ENCODE measurements around the gene L3MBTL4.
A peak's percentile ranks its signal among the peaks of the same experiment; 100 is the strongest.

The L3MBTL4 gene

GRCh38 chr18:6018671-6019070 lies 396.0 kb downstream of the L3MBTL4 start:
- DNase-seq: no peak

DNA sequence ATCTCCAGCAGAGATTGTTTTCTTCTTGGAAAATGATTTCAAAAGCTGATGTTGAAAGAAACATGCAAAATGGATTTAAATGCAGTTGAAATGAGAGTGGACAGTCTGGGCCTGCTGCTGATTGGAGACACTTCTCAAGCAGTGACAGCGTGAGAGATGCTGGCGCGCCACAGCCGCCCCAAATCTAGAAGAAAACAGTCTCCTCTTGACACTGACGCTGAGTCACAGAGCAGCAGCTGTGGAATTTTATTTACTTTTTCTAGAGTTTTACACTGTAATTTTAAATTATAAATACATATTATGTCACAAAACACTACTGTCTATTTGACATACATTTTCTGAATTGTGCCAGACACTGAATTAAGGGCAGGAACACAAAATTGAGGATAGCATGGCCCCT lies 397.5 kb downstream of the L3MBTL4 start:
- DNase-seq: no peak

- no peak for DNase-seq
Measured at GRCh38 chr18:6015364-6015763, 399.3 kb downstream of the L3MBTL4 start.

GRCh38 chr18:6013171-6013810 lies 401.4 kb downstream of the L3MBTL4 start:
- DNase-seq: no peak

- DNase-seq: no peak
Measured at GRCh38 chr18:6010921-6011320, 403.8 kb downstream of the L3MBTL4 start.

DNA sequence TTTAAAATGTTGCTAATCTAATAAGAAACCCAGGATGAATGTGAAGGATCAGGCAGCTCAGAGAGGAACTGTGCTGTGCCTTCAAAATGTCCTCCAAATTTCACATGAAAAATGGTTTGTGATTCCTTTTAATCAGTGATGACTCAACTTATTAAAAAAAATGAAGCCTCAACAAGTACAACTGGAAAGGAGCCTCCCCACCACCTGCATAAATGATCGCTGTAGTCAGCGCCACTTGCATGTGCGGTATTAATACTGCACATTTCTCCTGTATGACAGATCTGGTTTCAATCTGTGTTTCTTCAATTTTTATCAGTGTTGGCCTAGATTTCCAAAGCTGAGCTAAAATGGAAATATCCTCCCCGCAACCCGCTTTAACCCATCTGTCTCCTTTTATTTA lies 404.4 kb downstream of the L3MBTL4 start:
- no peak for DNase-seq

DNA sequence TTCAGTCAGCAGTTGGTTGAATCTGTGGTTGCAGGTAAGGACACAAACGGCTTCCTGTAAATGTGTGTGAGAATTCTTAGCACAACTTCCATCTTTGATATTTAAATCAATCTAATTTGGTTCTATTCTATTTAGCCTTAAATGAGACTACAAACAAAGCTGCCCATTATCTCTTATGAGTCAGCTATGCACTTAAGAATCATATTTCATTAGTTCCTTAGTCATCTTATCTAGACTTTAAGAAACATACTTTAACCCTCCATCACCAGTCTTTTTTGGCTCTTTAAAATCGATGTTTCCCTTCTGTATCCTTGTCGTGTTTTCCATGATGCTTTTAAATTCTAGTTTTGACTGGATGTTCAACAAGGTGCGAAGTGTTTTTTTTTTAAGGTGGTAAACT lies 405.0 kb downstream of the L3MBTL4 start:
- no peak for DNase-seq

GRCh38 chr18:6004683-6005082 lies 410.0 kb downstream of the L3MBTL4 start:
- DNase-seq: peak; percentile 5

GRCh38 chr18:6004119-6004518 lies 410.6 kb downstream of the L3MBTL4 start:
- no peak for DNase-seq

DNA sequence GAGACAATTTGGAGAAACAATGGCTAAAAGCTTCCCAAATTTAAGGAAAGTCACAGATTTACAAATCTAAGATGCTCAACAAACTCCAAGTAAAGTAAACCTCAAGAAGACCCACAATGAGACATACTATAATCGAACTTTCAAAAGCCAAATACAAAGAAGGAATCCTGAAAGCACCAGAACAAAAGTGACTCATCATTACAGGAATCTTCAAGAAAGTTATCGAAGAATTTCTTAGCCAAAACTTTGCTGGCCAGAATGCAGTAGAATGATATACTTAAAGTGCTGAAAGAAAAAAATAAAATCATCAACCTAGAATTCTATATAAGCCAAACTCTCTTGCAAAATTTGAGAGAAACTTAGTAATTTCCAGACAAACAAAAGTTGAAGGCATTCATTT lies 412.8 kb downstream of the L3MBTL4 start:
- no peak for DNase-seq

GRCh38 chr18:5998907-5999306 lies 415.8 kb downstream of the L3MBTL4 start:
- DNase-seq: no peak

DNA sequence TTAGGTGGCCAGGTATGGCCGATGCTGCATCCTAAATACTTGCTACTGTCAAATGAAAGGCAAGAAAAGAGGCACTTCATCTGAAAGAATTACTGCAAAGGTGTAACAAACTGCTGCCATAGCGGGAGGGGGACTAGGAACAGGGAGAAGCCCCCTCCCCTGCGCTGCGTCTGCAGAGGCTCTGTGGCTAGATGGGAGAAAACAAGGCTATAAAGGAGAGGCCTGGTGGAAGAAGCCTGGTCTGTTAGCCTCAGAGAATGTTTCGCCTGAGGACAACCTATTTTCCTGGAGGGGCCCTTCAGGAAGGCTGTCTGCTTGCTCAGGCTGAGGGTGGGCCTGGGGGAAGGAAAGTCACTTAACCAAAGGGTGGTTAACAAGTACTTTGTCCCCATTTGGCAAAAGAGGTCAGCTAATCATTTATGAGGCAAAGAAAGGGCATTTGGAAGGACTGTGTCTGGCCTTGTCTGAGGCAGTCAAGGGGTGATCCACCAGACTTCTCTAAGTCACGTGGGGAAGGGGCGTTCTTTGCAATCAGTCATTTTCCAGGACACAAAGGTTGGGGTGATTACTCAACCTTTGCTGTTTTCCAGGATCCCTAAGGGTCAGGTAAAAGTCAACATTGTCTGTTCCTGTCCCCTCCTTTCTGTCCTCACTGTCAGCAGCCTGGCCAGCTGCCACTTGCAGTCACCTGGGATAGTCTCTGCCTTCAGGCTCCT lies 416.4 kb downstream of the L3MBTL4 start:
- no peak for DNase-seq

DNA sequence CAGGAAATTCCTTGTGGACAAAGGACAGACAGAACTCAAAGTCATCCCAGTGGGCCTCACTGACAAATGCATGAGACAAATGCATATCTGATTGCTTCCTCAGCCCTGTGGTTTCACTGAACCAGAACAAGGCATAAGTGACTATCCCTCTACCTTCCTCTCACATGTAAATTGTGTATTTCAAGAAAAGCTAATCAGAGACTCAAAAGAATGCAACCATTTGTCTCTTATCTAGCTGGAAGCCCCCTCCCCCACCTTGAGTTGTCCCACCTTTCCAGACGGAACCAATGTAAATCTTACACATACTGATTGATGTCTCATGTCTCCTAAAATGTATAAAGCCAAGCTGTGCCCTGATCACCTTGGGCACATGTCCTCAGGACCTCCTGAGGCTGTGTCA lies 417.4 kb downstream of the L3MBTL4 start:
- DNase-seq: no peak

GRCh38 chr18:5995626-5996025 lies 419.1 kb downstream of the L3MBTL4 start:
- no peak for DNase-seq

- DNase-seq: no peak
Measured at GRCh38 chr18:5993938-5994337, 420.8 kb downstream of the L3MBTL4 start.

- DNase-seq: no peak
Measured at GRCh38 chr18:5992381-5992780, 422.3 kb downstream of the L3MBTL4 start.

- DNase-seq: no peak
Measured at GRCh38 chr18:5987249-5987648, 427.5 kb downstream of the L3MBTL4 start.

DNA sequence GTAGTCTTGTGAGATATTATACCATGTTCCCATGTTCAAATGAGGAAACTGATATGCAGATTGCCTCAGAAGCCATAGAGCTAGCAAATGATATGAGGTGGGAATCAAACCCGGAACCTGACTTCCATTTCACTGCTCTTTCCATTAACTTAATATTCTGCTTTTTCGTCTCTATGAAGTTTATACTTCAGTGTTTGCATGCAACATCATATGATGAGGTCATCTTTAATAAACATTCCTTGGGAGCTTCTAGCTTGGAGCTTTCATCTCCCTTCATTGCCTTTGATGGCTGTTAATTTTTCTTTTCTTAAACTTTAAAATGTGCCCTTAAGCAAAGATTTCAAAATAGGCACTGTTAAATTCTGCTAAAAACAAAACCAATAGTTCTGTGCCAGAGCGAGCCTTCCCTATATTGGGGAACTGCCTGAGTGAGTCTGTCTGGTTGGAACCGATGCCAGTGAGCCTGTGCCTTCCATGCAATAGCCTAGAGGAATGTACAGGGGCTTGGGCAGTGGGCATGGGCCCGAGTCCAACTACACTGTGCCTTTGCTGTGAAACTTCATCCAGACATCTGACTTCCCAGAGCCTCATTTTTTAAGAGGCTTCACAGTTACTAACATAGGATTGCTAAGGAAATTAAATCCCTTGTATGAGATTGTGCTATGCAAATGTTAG lies 428.3 kb downstream of the L3MBTL4 start:
- no peak for DNase-seq

- no peak for DNase-seq
Measured at GRCh38 chr18:5984245-5984644, 430.5 kb downstream of the L3MBTL4 start.

- no peak for DNase-seq
Measured at GRCh38 chr18:5983488-5983887, 431.2 kb downstream of the L3MBTL4 start.

DNA sequence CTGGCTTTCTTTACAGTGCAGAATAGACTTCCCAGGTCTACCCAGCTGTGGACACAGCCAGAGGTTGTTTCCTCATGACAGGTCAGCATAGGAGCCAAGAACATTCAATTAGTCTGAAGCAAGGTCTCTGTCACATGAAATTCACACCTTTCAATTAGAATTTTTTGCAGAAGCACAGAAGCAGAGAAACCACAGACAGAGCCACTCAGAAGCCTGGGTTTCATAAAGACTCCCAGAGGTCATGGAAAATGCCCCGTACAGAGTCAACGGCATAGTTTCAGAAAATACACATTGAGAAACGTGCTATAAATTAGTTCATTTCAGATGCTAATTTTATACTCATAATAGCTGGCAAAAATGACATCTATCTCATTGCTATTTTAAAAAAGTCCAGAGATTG lies 432.4 kb downstream of the L3MBTL4 start:
- no peak for DNase-seq

- DNase-seq: no peak
Measured at GRCh38 chr18:5980721-5981120, 434.0 kb downstream of the L3MBTL4 start.

DNA sequence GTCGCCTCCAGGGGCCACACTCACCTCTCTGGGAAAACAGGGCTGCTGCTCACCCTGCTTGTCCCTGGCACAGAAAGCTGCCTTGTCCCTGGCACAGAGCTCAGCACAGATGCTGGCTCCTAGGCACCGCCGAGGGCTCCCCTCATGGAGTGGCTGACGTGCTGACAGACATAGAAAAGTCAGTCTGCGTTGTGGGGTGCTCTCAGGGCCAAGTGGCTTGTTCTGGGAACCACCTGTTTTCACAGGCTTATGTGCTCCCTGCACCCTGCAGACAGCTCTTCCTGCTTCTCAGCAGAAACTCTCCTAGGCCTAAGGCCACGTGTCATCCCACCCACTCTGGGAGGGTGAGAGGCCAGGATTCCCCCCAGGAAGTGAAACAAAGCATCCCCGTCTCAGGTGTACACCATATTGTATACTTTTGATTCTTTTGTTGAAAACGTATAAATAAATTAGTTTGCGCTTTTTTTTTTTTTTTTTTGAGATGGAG lies 434.7 kb downstream of the L3MBTL4 start:
- no peak for DNase-seq
